GM12801 (cell line): ENCODE data around the gene DEDD2.

ENCODE experiments used
- CTCF ChIP-seq: IDR thresholded peaks from one replicate; pipeline ENCODE4 v1.5.1; 2011; ENCODE audit warnings: control low read depth; ENCODE audit not compliant: insufficient read length; ENCODE audit errors: extremely low read depth

Gene DEDD2

GRCh38 chr19:42214810-42215485, 2.5 kb downstream of the DEDD2 start:
- no peak for TF ChIP-seq CTCF

DNA sequence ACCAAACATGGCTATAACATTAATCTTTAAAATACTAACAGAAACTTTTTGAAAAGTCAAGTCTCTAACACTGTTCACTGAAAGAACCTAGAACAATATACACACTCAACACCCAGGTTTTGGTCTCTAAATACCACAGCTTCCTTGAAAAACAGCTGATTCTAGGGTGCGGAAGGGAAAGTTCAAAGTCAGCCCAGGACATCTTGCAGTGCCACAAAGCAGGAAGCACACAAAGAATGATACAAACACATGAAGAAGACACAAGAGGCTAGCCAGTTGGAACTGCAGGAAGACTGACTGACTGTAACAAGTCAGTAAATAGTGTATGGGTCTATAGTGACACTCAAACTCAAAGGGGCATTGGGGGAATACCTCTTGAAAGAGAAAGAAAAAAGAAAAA, 4.6 kb downstream of the DEDD2 start:
- TF ChIP-seq CTCF, result no peak

DNA sequence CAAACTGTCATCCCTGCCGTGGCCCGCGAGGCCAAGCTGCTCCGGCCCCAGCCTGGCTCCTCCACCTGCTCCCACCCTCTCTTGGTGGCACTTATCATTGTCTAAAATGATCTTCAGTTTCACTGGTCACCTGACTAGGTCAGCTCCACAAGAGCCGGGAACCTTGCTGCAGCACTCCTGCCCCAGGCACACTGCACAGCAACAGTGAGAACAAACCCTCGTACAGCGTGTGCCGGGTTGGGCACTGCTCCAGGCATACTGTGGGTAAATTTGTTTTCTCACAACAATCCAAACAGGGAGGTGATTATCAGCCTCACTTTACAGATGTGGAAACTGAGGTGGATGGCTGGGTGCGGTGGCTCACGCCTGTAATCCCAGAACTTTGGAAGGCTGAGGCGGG, 8.9 kb downstream of the DEDD2 start:
- TF ChIP-seq CTCF, result no peak

DNA sequence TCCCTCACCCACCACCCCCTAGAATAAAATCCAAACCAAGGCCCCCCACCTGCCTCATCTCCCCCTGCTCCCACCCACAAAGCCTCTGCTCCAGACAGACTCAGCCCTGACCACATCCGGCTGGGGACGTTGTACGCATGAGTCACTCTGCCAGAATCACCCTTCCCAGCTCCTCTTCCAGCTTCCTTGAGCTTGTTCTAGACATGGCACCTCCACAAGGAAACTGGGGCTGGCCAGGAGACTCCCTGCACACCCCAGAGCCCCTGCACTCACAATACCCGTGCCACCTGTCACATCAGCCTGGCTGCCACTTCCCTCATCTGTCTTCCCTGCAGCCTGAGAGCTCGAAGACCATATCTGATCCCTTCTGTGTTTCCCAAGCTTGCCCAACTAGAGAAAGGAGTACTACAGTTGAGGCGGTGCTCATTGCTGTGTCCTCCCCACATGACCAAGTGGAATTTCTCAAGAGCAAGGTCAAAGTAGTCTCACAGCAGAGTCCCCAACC, 9.7 kb downstream of the DEDD2 start:
- no peak for TF ChIP-seq CTCF

DNA sequence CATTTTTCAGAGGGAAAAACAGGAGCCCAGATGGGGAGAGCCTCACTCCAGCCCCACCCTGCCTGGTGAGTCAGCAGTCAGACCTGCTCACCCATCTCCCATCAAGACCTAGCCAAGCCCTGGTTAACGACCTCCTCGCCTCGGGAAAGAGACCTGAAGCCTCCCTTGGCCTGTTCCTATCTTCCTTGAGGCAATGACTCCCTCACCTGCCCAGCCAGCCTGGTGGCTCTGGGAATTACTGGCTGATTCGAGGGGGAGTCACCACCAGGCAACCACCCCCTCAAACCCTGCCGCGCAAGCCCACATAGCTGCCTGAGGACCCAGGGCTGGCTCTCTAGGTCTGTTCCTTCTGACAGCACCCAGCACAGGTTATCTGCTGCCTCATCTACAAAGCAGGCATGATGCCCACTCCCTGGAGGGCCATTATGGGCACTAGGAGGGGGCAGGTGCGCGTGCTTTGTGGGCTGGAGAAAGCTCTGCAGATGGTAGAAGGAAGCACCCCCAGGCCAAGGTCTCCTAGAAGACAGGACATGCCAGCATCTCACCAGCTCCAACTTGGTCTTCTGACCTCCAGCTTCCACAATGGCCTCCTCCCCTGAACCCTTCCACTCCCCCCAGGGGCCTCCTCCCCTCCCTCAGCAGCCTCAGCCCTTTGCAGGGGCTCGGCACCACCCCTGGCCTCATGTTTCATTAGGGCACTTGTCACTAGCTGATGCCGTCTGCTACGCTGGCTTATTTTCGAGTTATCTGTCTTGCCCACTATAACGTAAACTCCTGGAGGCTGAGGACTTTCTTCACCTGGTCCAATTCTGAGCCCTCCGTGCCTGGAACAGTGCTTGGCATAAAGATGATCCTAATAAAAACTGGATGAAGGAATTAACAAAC, 10.4 kb downstream of the DEDD2 start:
- TF ChIP-seq CTCF, result no peak

GRCh38 chr19:42204664-42205063, 12.8 kb downstream of the DEDD2 start:
- TF ChIP-seq CTCF, result no peak

DNA sequence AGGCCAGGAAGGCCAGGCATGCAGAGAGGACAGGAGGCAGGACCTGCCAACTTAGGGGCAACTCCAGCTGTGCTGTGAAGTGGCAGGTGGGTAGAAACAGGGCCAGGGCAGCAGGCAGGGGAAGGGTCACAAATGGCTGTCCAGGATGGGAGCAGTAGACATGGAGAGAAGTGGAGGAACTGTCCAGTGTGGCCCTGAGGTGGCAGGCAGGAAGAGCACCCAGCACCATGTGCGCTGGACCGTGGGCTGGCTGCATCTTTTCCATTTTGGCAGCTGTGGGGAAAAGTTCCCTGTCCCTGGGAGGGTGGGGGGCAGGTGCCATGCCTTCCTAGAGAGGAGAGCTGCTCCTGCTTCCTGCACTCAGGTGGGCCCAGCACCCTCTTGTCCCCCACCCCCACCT, 13.8 kb downstream of the DEDD2 start:
- no peak for TF ChIP-seq CTCF
